ENCODE data around the gene DCAF4.

DNA sequence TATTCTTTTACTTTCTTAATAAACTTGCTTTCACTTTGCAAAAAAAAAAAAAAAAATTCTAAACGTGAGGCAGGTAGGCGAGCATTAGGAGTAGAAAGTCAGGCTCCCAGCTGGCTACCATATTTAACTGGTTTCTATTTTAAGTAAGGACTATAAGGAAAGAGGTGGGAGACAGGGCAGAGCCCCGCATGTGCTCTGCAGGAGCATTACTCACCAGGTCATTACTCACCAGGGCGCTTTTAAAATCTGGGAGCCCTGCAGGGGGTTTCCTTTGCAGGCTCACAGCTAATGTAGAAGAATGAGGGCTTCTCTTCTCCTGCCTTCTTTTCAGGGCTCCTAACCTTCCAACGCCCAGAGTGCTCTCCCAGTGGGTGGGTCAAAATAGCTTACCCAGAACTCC lies 18.4 kb upstream of the DCAF4 start:
- TF ChIP-seq YY1 (IDR thresholded peaks at IDR 0.05; ENCODE audit: insufficient read depth, insufficient read length) (no peak), ZNF274 (IDR thresholded peaks at IDR 0.05; ENCODE audit: low read depth, low read length) (no peak), SUZ12 (IDR thresholded peaks at IDR 0.05; ENCODE audit: extremely low read depth, insufficient read depth, insufficient read length) (no peak)

Measured in NT2/D1 (cell line).